HEK293T (cell line): ENCODE results near the gene DLG2.

ENCODE experiments used
- CTCF ChIA-PET: fragments of 350-600 bp; formaldehyde crosslinking; extraction: SDS; loops from one replicate; lab custom pipeline; 2021; ENCODE audit warnings: antibody characterized with exemption, inconsistent platforms; lab: Yijun Ruan, JAX
- POLR2A ChIA-PET: fragments of 350-600 bp; formaldehyde crosslinking; extraction: SDS; loops from one replicate; lab custom pipeline; 2020; ENCODE audit warnings: antibody characterized with exemption, inconsistent platforms; lab: Yijun Ruan, JAX
- DNase-seq: peaks from one replicate; pipeline ENCODE4 v3.0.0; 2012; ENCODE audit warnings: mixed read lengths; ENCODE audit errors: extremely low spot score
- ARNT ChIP-seq: fragments of 450-650 bp; IDR thresholded peaks from 2 replicates; pipeline ENCODE4 v1.6.1; 2017; ENCODE audit warnings: mild to moderate bottlenecking
- BHLHE40 ChIP-seq: fragments of 450-650 bp; IDR thresholded peaks from 2 replicates; pipeline ENCODE4 v1.6.1; 2016; ENCODE audit warnings: mild to moderate bottlenecking, moderate library complexity, borderline replicate concordance
- CTBP1 ChIP-seq: fragments of 450-650 bp; IDR thresholded peaks from 2 replicates; pipeline ENCODE4 v1.6.1; 2016; ENCODE audit warnings: borderline replicate concordance
- ELF4 ChIP-seq: fragments of 450-650 bp; IDR thresholded peaks from 2 replicates; pipeline ENCODE4 v1.6.1; 2017; ENCODE audit warnings: antibody characterized with exemption
- FOXA1 ChIP-seq: fragments of 450-650 bp; IDR thresholded peaks from 2 replicates; pipeline ENCODE4 v1.6.1; 2016; ENCODE audit warnings: mild to moderate bottlenecking
- FOXK2 ChIP-seq: fragments of 450-650 bp; IDR thresholded peaks from 2 replicates; pipeline ENCODE4 v1.6.1; 2016; ENCODE audit warnings: mild to moderate bottlenecking
- FOXM1 ChIP-seq: fragments of 450-650 bp; IDR thresholded peaks from 2 replicates; pipeline ENCODE4 v1.6.1; 2017; ENCODE audit warnings: mild to moderate bottlenecking, borderline replicate concordance
- HDGF ChIP-seq: fragments of 450-650 bp; IDR thresholded peaks from 2 replicates; pipeline ENCODE4 v1.6.1; 2017; ENCODE audit warnings: antibody characterized with exemption, borderline replicate concordance
- L3MBTL2 ChIP-seq: fragments of 450-650 bp; conservative IDR thresholded peaks from 2 replicates; pipeline ENCODE4 v1.6.1; 2016; ENCODE audit warnings: mild to moderate bottlenecking
- LEF1 ChIP-seq: fragments of 450-650 bp; IDR thresholded peaks from 2 replicates; pipeline ENCODE4 v1.6.1; 2017; ENCODE audit warnings: mild to moderate bottlenecking, borderline replicate concordance
- NFRKB ChIP-seq: fragments of 450-650 bp; IDR thresholded peaks from 2 replicates; pipeline ENCODE4 v1.6.1; 2016; ENCODE audit warnings: mild to moderate bottlenecking, moderate library complexity
- PKNOX1 ChIP-seq: fragments of 450-650 bp; IDR thresholded peaks from 2 replicates; pipeline ENCODE4 v1.6.1; 2016
- SP1 ChIP-seq: fragments of 450-650 bp; IDR thresholded peaks from 2 replicates; pipeline ENCODE4 v1.6.1; 2017
- SUZ12 ChIP-seq: fragments of 450-650 bp; IDR thresholded peaks from 2 replicates; pipeline ENCODE4 v1.6.1; 2016; ENCODE audit warnings: mild to moderate bottlenecking
- TARDBP ChIP-seq: fragments of 450-650 bp; IDR thresholded peaks from 2 replicates; pipeline ENCODE4 v1.6.1; 2016
- ZNF384 ChIP-seq: fragments of 450-650 bp; IDR thresholded peaks from 2 replicates; pipeline ENCODE4 v1.6.1; 2016

The DLG2 gene

GRCh38 chr11:84607975-84608836, 1018.9 kb downstream of the DLG2 start:
- DNase-seq: no peak
- no peak for TF ChIP-seq FOXM1
- TF ChIP-seq LEF1: no peak
- no peak for TF ChIP-seq ARNT
- TF ChIP-seq TARDBP: no peak
- no peak for TF ChIP-seq ELF4
- TF ChIP-seq ZNF384: no peak
- no peak for TF ChIP-seq SP1
- TF ChIP-seq CTBP1: no peak
- no peak for TF ChIP-seq SUZ12
- TF ChIP-seq L3MBTL2: no peak
- no peak for TF ChIP-seq FOXA1
- no peak for TF ChIP-seq FOXK2
- no peak for TF ChIP-seq PKNOX1
- no peak for TF ChIP-seq HDGF
- TF ChIP-seq BHLHE40: no peak
- no peak for TF ChIP-seq NFRKB
- CTCF ChIA-PET: no interaction called here
- POLR2A ChIA-PET: no interaction called here

GRCh38 chr11:84594602-84595001, 1032.5 kb downstream of the DLG2 start:
- TF ChIP-seq L3MBTL2 (no peak), BHLHE40 (no peak), ELF4 (no peak), SUZ12 (no peak), SP1 (no peak), PKNOX1 (no peak), ZNF384 (no peak), HDGF (no peak), TARDBP (no peak), FOXM1 (no peak), NFRKB (no peak), LEF1 (no peak)
- CTCF ChIA-PET: no interaction called here
- DNase-seq: no peak
- POLR2A ChIA-PET: no interaction called here

- POLR2A ChIA-PET: no interaction called here
- DNase-seq: no peak
- CTCF ChIA-PET: interaction anchor here (0.5 kb wide), 1 partner anchor 25 kb away, joined by 4 read pairs; no protein-coding TSS in a partner anchor
Measured at GRCh38 chr11:84590106-84590505, 1037.0 kb downstream of the DLG2 start.

GRCh38 chr11:84588131-84588829, 1038.9 kb downstream of the DLG2 start:
- TF ChIP-seq PKNOX1: no peak
- TF ChIP-seq CTBP1: no peak
- TF ChIP-seq NFRKB: no peak
- TF ChIP-seq SP1: no peak
- no peak for TF ChIP-seq BHLHE40
- TF ChIP-seq ELF4: no peak
- no peak for TF ChIP-seq LEF1
- no peak for TF ChIP-seq L3MBTL2
- no peak for TF ChIP-seq ARNT
- TF ChIP-seq FOXK2: no peak
- no peak for TF ChIP-seq SUZ12
- no peak for TF ChIP-seq ZNF384
- no peak for TF ChIP-seq HDGF
- no peak for DNase-seq
- POLR2A ChIA-PET: no interaction called here
- CTCF ChIA-PET: no interaction called here

More at GRCh38 chr11:84590106-84590505, 1037.0 kb downstream of the DLG2 start:
- no peak for TF ChIP-seq ARNT
- TF ChIP-seq NFRKB: no peak
- TF ChIP-seq SP1: no peak
- no peak for TF ChIP-seq LEF1
- TF ChIP-seq TARDBP: no peak
- no peak for TF ChIP-seq ELF4
- no peak for TF ChIP-seq L3MBTL2
- TF ChIP-seq CTBP1: no peak
- TF ChIP-seq HDGF: no peak
- no peak for TF ChIP-seq FOXM1
- no peak for TF ChIP-seq FOXK2
- no peak for TF ChIP-seq ZNF384
- TF ChIP-seq BHLHE40: no peak

GRCh38 chr11:84583106-84583505, 1044.0 kb downstream of the DLG2 start:
- ChIA-PET CTCF (no interaction called here), POLR2A (no interaction called here)
- TF ChIP-seq ELF4 (no peak), BHLHE40 (no peak), HDGF (no peak), SUZ12 (no peak), ZNF384 (no peak), FOXK2 (no peak), L3MBTL2 (no peak), NFRKB (no peak), TARDBP (no peak), SP1 (no peak), FOXA1 (no peak)
- no peak for DNase-seq
